Fibroblast of lung (primary cell): ENCODE data around the gene P2RX6. TPM values are rescaled to one million over a fixed set of nuclear protein-coding genes. Genes with fewer than 3 reads are reported as not detected.

Experiments
- DNase-seq, 2 donors: peaks; one replicate each; pipeline versions ENCODE4 v3.0.0 to v3.0.0-alpha.2; 2010; ENCODE audit warnings: low read depth in 2 of 2
- H2AFZ ChIP-seq: 2 replicates; pipeline ENCODE4 v1.5.1; 2012; ENCODE audit warnings: low read length, control low read depth, inconsistent platforms
- H3K27ac ChIP-seq: 2 replicates; pipeline ENCODE4 v1.5.1; 2011; ENCODE audit warnings: low read length, control low read depth; ENCODE audit not compliant: insufficient read depth
- H3K27me3 ChIP-seq: 2 replicates; pipeline ENCODE4 v1.5.1; 2011; ENCODE audit warnings: mild to moderate bottlenecking, low read length; ENCODE audit not compliant: control insufficient read depth, insufficient read depth
- H3K36me3 ChIP-seq: 2 replicates; pipeline ENCODE4 v1.5.1; 2011; ENCODE audit warnings: low read length; ENCODE audit not compliant: control insufficient read depth, insufficient read depth
- H3K4me1 ChIP-seq: 2 replicates; pipeline ENCODE4 v1.5.1; 2011; ENCODE audit warnings: low read length; ENCODE audit not compliant: control insufficient read depth, insufficient read depth; ENCODE audit errors: extremely low read depth
- H3K4me2 ChIP-seq: 2 replicates; pipeline ENCODE4 v1.5.1; 2011; ENCODE audit warnings: low read length, control low read depth; ENCODE audit not compliant: insufficient read depth; ENCODE audit errors: extremely low read depth
- H3K4me3 ChIP-seq, 4 experiments: fragments of 200-600 bp in 1 of 4; sonication (generic) in 1 of 4; replicated peaks in 1 of 4; 2 replicates each; pipeline ENCODE4 v1.5.1; 2011 to 2016; ENCODE audit warnings: low read length in 4 of 4, low read depth in 3 of 4, mild to moderate bottlenecking in 3 of 4, control low read depth in 2 of 4, inconsistent platforms in 1 of 4, mixed read lengths in 1 of 4; ENCODE audit not compliant: insufficient read depth in 1 of 4; ENCODE audit errors: control extremely low read depth in 1 of 4
- H3K79me2 ChIP-seq: 2 replicates; pipeline ENCODE4 v1.5.1; 2012; ENCODE audit warnings: mild to moderate bottlenecking, low read length, inconsistent platforms; ENCODE audit not compliant: control insufficient read depth, insufficient read depth
- H3K9ac ChIP-seq: 2 replicates; pipeline ENCODE4 v1.5.1; 2011; ENCODE audit warnings: mild to moderate bottlenecking, low read length, control low read depth; ENCODE audit not compliant: insufficient read depth
- H3K9me3 ChIP-seq: 2 replicates; pipeline ENCODE4 v1.5.1; 2012; ENCODE audit warnings: low read depth, low read length; ENCODE audit not compliant: control insufficient read depth, insufficient read depth
- H4K20me1 ChIP-seq: 2 replicates; pipeline ENCODE4 v1.5.1; 2011; ENCODE audit warnings: low read length; ENCODE audit not compliant: control insufficient read depth, insufficient read depth; ENCODE audit errors: extremely low read depth
- EZH2 ChIP-seq: IDR thresholded peaks from 2 replicates; pipeline ENCODE4 v1.5.1; 2012; ENCODE audit warnings: low read length, control low read depth, mild to moderate bottlenecking; ENCODE audit errors: missing control alignments
- polyA plus RNA-seq, 2 donors: library from polyadenylated mRNA; depleted of rRNA in 1 of 2; stranded (reverse) in 1 of 2; unstranded in 1 of 2; fragments of >200 nt; gene quantifications; 2 replicates each; pipeline ENCODE4 v1.2.1, GENCODE V29; 2011 to 2012; ENCODE audit warnings: missing spikeins in 1 of 2
- total RNA-seq: library from RNA; depleted of rRNA; stranded (reverse); fragments of >200 nt; gene quantifications from 2 replicates; pipeline ENCODE4 v1.2.1, GENCODE V29; 2014
- TF ChIP-seq, protein P1 (sequence below), 2 donors: IDR thresholded peaks in 1 of 2; conservative IDR thresholded peaks in 1 of 2; 1 replicate in 1 of 2; 2 replicates in 1 of 2; pipeline ENCODE4 v1.5.1; 2011 to 2012; ENCODE audit warnings: low read length in 2 of 2, control low read depth in 1 of 2, inconsistent platforms in 1 of 2, low read depth in 1 of 2, mild to moderate bottlenecking in 1 of 2

The P2RX6 gene
- total and polyA plus RNA-seq, 2 donors (not counting 1 experiment from before 2014, with no cell fraction given): 3.6 to 17.8 TPM

GRCh38 chr22:21052715-21053459 lies 37.9 kb downstream of the P2RX6 start:
- Histone ChIP-seq H3K4me2 (no peak overlapping the region), H3K4me1 (no peaks in the 10 kb centered on the region), H3K4me3 (no peak overlapping the region), H3K9ac (no peak overlapping the region), H2AFZ (no peak overlapping the region), H3K9me3 (no peaks in the 10 kb centered on the region), H3K27me3 (peaks cover 26% of the 10 kb centered on the region), H4K20me1 (no peaks in the 10 kb centered on the region), H3K79me2 (no peaks in the 10 kb centered on the region), H3K27ac (no peak overlapping the region), H3K36me3 (no peaks in the 10 kb centered on the region)
- TF ChIP-seq, protein P1, sequence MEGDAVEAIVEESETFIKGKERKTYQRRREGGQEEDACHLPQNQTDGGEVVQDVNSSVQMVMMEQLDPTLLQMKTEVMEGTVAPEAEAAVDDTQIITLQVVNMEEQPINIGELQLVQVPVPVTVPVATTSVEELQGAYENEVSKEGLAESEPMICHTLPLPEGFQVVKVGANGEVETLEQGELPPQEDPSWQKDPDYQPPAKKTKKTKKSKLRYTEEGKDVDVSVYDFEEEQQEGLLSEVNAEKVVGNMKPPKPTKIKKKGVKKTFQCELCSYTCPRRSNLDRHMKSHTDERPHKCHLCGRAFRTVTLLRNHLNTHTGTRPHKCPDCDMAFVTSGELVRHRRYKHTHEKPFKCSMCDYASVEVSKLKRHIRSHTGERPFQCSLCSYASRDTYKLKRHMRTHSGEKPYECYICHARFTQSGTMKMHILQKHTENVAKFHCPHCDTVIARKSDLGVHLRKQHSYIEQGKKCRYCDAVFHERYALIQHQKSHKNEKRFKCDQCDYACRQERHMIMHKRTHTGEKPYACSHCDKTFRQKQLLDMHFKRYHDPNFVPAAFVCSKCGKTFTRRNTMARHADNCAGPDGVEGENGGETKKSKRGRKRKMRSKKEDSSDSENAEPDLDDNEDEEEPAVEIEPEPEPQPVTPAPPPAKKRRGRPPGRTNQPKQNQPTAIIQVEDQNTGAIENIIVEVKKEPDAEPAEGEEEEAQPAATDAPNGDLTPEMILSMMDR (conservative IDR thresholded peaks at IDR 0.05 in 1 of 2, IDR thresholded peaks at IDR 0.05 in 1 of 2; ENCODE audit: low read depth in 1 of 2, low read length in 2 of 2): no peak
- TF ChIP-seq EZH2: no peak
- no peak for DNase-seq

DNA sequence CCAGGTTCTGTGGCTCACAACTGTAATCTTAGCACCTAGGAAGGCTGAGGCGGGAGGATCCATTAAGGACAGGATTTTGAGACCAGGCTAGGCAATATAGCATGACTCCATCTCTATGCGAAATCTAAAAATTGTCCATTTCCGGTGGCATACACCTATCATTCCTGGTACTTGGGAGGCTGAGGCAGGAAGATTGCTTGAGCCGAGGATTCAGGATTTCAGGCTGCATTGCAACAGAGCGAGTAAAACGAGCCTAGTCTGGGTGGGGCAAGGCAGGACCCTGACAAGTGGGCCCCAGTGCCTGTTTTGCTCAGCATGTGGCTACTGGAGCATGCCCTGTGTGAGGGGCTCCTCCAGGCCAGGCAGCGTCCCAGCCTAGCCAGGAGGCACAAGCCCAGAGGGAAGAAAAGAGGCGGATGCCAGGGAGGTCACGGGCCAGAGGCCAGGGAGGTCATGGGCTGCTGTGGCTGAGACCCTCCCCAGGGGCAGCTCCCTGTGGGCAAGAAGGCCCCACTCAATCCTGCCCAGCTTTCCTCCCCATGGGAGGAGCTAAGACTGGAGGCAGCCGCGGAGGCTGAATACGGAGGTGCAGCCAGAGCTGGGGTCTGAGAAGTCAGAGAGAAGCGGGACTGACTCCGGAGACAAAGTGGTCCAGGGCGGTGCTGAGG lies 39.2 kb downstream of the P2RX6 start:
- Histone ChIP-seq H4K20me1 (no peaks in the 10 kb centered on the region), H3K4me1 (no peaks in the 10 kb centered on the region), H3K9me3 (no peaks in the 10 kb centered on the region), H3K9ac (no peak overlapping the region), H3K4me3 (no peak overlapping the region), H3K4me2 (no peak overlapping the region), H3K27ac (no peak overlapping the region), H3K79me2 (no peaks in the 10 kb centered on the region), H3K36me3 (no peaks in the 10 kb centered on the region), H2AFZ (no peak overlapping the region), H3K27me3 (peaks cover 26% of the 10 kb centered on the region)
- no peak for TF ChIP-seq EZH2
- TF ChIP-seq, protein P1 (conservative IDR thresholded peaks at IDR 0.05 in 1 of 2, IDR thresholded peaks at IDR 0.05 in 1 of 2; ENCODE audit: low read depth in 1 of 2, low read length in 2 of 2): no peak
- DNase-seq: no peak

DNA sequence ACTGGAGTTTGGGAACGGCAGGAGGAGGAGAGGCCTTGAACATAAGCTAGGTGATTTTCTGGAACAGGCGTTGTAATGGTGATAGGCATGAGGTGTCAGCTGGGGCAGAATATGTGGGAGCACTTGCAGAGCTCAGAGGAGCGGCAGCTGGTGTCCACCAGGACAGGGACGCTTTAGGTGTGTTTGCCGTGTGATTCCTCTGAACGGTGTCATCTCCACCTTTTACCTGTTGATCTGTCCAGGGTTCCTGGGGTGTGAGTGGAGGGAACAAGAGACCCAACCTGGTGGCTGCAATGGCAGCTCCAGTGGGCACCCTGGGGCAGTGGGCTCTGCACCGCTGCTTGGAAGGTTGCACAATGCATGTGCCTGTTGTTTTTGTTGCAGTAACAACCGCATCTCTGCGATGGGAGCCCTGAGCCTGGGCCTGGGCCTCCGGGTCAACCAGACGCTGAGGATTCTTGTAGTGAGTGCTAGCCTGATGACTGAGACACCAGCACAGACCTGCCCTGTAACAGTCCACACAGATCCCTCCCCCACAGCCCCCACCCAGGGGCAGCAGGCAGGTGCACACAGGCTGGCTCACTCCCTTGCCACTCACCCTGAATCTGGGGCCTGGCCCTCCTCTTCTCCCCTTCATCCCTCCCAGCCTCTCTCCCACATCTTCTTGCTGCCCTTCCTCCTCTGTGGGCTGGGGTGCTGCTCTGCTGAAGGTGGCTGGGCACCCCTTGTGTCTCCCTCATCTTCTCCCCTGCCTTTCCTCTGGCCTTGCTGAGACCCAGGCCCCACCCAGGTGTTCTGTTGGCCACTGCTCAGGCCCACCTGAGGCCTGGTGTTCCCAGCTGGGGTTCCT lies 40.0 kb downstream of the P2RX6 start:
- H3K79me2 ChIP-seq: no peaks in the 10 kb centered on the region
- TF ChIP-seq, protein P1 (conservative IDR thresholded peaks at IDR 0.05 in 1 of 2, IDR thresholded peaks at IDR 0.05 in 1 of 2; ENCODE audit: low read depth in 1 of 2, low read length in 2 of 2): no peak
- TF ChIP-seq EZH2: no peak
- no peak overlapping the region for H3K4me3 ChIP-seq
- no peaks in the 10 kb centered on the region for H4K20me1 ChIP-seq
- peaks cover 26% of the 10 kb centered on the region for H3K27me3 ChIP-seq
- DNase-seq: no peak
- H3K27ac ChIP-seq: no peak overlapping the region
- no peak overlapping the region for H3K9ac ChIP-seq
- no peaks in the 10 kb centered on the region for H3K36me3 ChIP-seq
- no peak overlapping the region for H2AFZ ChIP-seq
- H3K4me2 ChIP-seq: no peak overlapping the region
- H3K4me1 ChIP-seq: no peaks in the 10 kb centered on the region
- no peaks in the 10 kb centered on the region for H3K9me3 ChIP-seq
